GM12878 (cell line): ENCODE results near the gene IQSEC2. TPM values are rescaled to one million over a fixed set of nuclear protein-coding genes. Genes with fewer than 3 reads are reported as not detected.

Experiments used
- BMI1 ChIP-seq: fragments of 450-650 bp; IDR thresholded peaks from 2 replicates; pipeline ENCODE4 v1.6.1; 2016; ENCODE audit warnings: mild to moderate bottlenecking, moderate library complexity, borderline replicate concordance
- CHD2 ChIP-seq: IDR thresholded peaks from 2 replicates; pipeline ENCODE4 v1.6.1; 2011; ENCODE audit warnings: low read depth, low read length, improper control_type of control experiment, borderline replicate concordance
- CHD4 ChIP-seq: fragments of 200-600 bp; sonication (generic); IDR thresholded peaks from 2 replicates; pipeline ENCODE4 v1.6.1; 2016; ENCODE audit warnings: mild to moderate bottlenecking
- EGR1 ChIP-seq, 2 experiments: IDR thresholded peaks; 1 replicate in 1 of 2; 2 replicates in 1 of 2; pipeline ENCODE4 v1.6.1; 2011 to 2012; ENCODE audit warnings: low read depth in 2 of 2, low read length in 2 of 2, borderline replicate concordance in 1 of 2, mild to moderate bottlenecking in 1 of 2, moderate library complexity in 1 of 2
- GATAD2B ChIP-seq: fragments of 450-650 bp; conservative IDR thresholded peaks from 2 replicates; pipeline ENCODE4 v1.6.1; 2017; ENCODE audit warnings: low read depth, mild to moderate bottlenecking, moderate library complexity
- JUND ChIP-seq: IDR thresholded peaks from 2 replicates; pipeline ENCODE4 v1.6.1; 2012; ENCODE audit warnings: low read depth, mild to moderate bottlenecking, low read length, improper control_type of control experiment, moderate library complexity
- KAT2A ChIP-seq: conservative IDR thresholded peaks from 2 replicates; pipeline ENCODE4 v1.6.1; 2011; ENCODE audit warnings: low read depth, low read length; ENCODE audit not compliant: control insufficient read depth
- LARP7 ChIP-seq: fragments of 450-650 bp; IDR thresholded peaks from 2 replicates; pipeline ENCODE4 v1.6.1; 2017; ENCODE audit warnings: mild to moderate bottlenecking
- NFIC ChIP-seq: IDR thresholded peaks from 2 replicates; pipeline ENCODE4 v1.6.1; 2012; ENCODE audit warnings: low read depth, mild to moderate bottlenecking, inconsistent platforms, low read length, moderate library complexity
- NFXL1 ChIP-seq: fragments of 450-650 bp; IDR thresholded peaks from 2 replicates; pipeline ENCODE4 v1.6.1; 2017; ENCODE audit warnings: antibody characterized with exemption, mild to moderate bottlenecking, borderline replicate concordance
- NFYA ChIP-seq: IDR thresholded peaks from 2 replicates; pipeline ENCODE4 v1.6.1; 2011; ENCODE audit warnings: low read depth, mild to moderate bottlenecking, low read length, improper control_type of control experiment, borderline replicate concordance
- PBX3 ChIP-seq: IDR thresholded peaks from 2 replicates; pipeline ENCODE4 v1.6.1; 2011; ENCODE audit warnings: mild to moderate bottlenecking, low read depth, low read length, moderate library complexity; ENCODE audit not compliant: insufficient replicate concordance
- SKIL ChIP-seq: fragments of 450-650 bp; IDR thresholded peaks from 2 replicates; pipeline ENCODE4 v1.6.1; 2017; ENCODE audit warnings: mild to moderate bottlenecking, low read depth, inconsistent platforms; ENCODE audit not compliant: poor library complexity, severe bottlenecking
- SMAD5 ChIP-seq: IDR thresholded peaks from 2 replicates; pipeline ENCODE4 v1.6.1; 2016; ENCODE audit warnings: antibody characterized with exemption, low read depth
- SREBF1 ChIP-seq: IDR thresholded peaks from 2 replicates; pipeline ENCODE4 v1.6.1; 2012; ENCODE audit warnings: mild to moderate bottlenecking, low read length
- TCF3 ChIP-seq: IDR thresholded peaks from 2 replicates; pipeline ENCODE4 v1.6.1; 2012; ENCODE audit warnings: low read depth, mild to moderate bottlenecking, low read length, borderline replicate concordance; ENCODE audit not compliant: insufficient read depth
- ZBED1 ChIP-seq: IDR thresholded peaks from 2 replicates; pipeline ENCODE4 v1.6.1; 2016; ENCODE audit warnings: borderline replicate concordance
- ZNF207 ChIP-seq: fragments of 450-650 bp; IDR thresholded peaks from 2 replicates; pipeline ENCODE4 v1.6.1; 2014; ENCODE audit warnings: antibody characterized with exemption, mild to moderate bottlenecking, borderline replicate concordance
- ZNF24 ChIP-seq: fragments of 450-650 bp; IDR thresholded peaks from 2 replicates; pipeline ENCODE4 v1.6.1; 2017; ENCODE audit warnings: antibody characterized with exemption, mild to moderate bottlenecking
- polyA plus RNA-seq, 11 experiments: library from polyadenylated mRNA; depleted of rRNA in 4 of 11; unstranded in 6 of 11; stranded (reverse) in 5 of 11; fragments of >200 nt; fragmentation: Nextera tagmentation in 4 of 11; fragmentation: Illumina TruSeq in 1 of 11; extraction: Ambion mirVana in 4 of 11; extraction: Trizol in 1 of 11; gene quantifications; 1 replicate in 1 of 11; 2 replicates in 10 of 11; pipeline versions ENCODE4 v1.2.1 to v1.2.3, GENCODE V29; 2011 to 2016; ENCODE audit warnings: inconsistent platforms in 2 of 11, missing spikeins in 2 of 11, low read depth in 1 of 11
- total RNA-seq, 4 experiments: library from RNA; depleted of rRNA in 3 of 4; stranded (reverse); fragments of >200 nt in 3 of 4; fragmentation: Illumina TruSeq in 1 of 4; extraction: Trizol in 1 of 4; gene quantifications; 2 replicates each; pipeline versions ENCODE4 v1.2.1 to v1.2.3, GENCODE V29; 2013 to 2021
- TF ChIP-seq, protein P1 (sequence below): IDR thresholded peaks from 2 replicates; pipeline ENCODE4 v1.6.1; 2012; ENCODE audit warnings: low read length, inconsistent platforms
- TF ChIP-seq, protein P2 (sequence below): IDR thresholded peaks from 2 replicates; pipeline ENCODE4 v1.6.1; 2012; ENCODE audit warnings: mild to moderate bottlenecking, low read depth, low read length

IQSEC2 gene
- total and polyA plus RNA-seq, 10 of the 15 experiments (the other 5 are each of a cell fraction or from before 2014, with no cell fraction given), result 0.01 to 0.23 (median 0.04) TPM; not detected in 3

DNA sequence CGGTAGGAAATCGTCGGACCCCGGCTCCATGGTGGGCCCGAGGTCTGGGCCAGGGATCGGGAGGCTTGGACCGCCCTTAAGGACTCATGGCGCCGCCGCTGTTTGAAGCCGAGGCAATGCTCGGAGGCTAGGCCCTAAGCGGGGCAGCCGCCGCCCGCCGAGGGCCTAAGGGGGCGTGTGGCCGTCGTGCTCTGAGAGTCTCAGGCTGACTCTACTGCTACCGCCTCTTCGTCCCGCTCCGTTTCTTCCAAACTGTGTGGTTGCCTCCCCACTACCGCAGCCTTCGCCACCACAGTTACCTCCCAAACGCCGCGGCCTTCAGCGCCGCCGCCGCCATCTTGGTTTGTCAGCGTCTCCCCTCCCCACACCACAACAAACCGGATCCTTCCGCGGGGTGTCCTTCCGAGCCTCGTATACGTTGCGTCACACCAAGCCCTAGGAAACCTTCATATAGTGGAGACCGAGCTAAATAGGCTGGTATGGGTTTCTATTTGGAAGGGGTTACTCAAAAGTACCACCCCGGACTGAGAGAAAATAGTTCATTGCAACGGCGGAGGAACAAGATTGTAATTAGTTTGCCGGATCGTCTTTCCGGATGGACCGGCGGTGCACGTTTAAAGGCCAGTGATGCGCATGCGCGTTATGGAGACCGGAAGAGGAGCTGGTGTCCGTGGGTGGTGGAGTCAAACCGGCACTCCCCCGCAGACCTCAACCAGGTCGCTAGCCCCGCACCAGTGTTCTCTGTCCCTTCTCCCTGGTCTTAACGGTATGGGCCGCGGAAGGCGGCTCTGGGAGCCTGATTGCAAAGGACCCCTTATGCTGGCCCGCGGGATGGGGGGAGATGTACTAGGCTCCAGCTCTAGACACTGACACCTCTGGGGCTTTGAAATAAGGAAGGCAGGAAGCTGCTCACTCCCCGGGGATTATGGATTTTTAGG is 56.3 kb downstream of the IQSEC2 start, which contains the start of gene KDM5C (continued):
- TF ChIP-seq, protein P1, sequence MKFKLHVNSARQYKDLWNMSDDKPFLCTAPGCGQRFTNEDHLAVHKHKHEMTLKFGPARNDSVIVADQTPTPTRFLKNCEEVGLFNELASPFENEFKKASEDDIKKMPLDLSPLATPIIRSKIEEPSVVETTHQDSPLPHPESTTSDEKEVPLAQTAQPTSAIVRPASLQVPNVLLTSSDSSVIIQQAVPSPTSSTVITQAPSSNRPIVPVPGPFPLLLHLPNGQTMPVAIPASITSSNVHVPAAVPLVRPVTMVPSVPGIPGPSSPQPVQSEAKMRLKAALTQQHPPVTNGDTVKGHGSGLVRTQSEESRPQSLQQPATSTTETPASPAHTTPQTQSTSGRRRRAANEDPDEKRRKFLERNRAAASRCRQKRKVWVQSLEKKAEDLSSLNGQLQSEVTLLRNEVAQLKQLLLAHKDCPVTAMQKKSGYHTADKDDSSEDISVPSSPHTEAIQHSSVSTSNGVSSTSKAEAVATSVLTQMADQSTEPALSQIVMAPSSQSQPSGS, result no peak; the same call in none of the 2 replicates
- TF ChIP-seq SKIL (peak; percentile 95), GATAD2B (peak; percentile 30; the same call in 1 of the 2 replicates), SMAD5 (peak; percentile 28), BMI1 (0 out of 2 replicates have a peak, but pooled peaks have one; percentile 29), JUND (peak; percentile 63; the same call in 1 of the 2 replicates), ZBED1 (no peak), CHD2 (peak; percentile 97), LARP7 (peak; percentile 86), ZNF24 (0 out of 2 replicates have a peak, but pooled peaks have one; percentile 54), NFIC (peak; percentile 48; the same call in 1 of the 2 replicates), PBX3 (peak; percentile 72), ZNF207 (peak; percentile 88), KAT2A (no peak), EGR1 (IDR thresholded peaks at IDR 0.05; ENCODE audit: borderline replicate concordance in 1 of 2, low read depth in 2 of 2, low read length in 2 of 2) (peak; percentile 60 to 96), NFYA (no peak), CHD4 (no peak), SREBF1 (no peak), NFXL1 (no peak), TCF3 (no peak)
- TF ChIP-seq, protein P2, sequence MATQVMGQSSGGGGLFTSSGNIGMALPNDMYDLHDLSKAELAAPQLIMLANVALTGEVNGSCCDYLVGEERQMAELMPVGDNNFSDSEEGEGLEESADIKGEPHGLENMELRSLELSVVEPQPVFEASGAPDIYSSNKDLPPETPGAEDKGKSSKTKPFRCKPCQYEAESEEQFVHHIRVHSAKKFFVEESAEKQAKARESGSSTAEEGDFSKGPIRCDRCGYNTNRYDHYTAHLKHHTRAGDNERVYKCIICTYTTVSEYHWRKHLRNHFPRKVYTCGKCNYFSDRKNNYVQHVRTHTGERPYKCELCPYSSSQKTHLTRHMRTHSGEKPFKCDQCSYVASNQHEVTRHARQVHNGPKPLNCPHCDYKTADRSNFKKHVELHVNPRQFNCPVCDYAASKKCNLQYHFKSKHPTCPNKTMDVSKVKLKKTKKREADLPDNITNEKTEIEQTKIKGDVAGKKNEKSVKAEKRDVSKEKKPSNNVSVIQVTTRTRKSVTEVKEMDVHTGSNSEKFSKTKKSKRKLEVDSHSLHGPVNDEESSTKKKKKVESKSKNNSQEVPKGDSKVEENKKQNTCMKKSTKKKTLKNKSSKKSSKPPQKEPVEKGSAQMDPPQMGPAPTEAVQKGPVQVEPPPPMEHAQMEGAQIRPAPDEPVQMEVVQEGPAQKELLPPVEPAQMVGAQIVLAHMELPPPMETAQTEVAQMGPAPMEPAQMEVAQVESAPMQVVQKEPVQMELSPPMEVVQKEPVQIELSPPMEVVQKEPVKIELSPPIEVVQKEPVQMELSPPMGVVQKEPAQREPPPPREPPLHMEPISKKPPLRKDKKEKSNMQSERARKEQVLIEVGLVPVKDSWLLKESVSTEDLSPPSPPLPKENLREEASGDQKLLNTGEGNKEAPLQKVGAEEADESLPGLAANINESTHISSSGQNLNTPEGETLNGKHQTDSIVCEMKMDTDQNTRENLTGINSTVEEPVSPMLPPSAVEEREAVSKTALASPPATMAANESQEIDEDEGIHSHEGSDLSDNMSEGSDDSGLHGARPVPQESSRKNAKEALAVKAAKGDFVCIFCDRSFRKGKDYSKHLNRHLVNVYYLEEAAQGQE, result no peak
